Activated CD4-positive, alpha-beta memory T cell treated with anti-CD3 and anti-CD28 coated beads, Interleukin-2, amount 10 ng/mL, durations not matched to agents 7 days and 5 days (primary cell): ENCODE data around the gene MYOM1. TPM values are rescaled to one million over a fixed set of nuclear protein-coding genes. Genes with fewer than 3 reads are reported as not detected.

Experiments
- CTCF ChIA-PET: fragments of 350-600 bp; sonication (Branson Sonifier 250); formaldehyde crosslinking; loops from one replicate; lab custom pipeline; 2021; ENCODE audit warnings: antibody characterized with exemption, inconsistent platforms; lab: Charles Lee
- POLR2A ChIA-PET: fragments of 350-600 bp; sonication (Branson Sonifier 250); formaldehyde crosslinking; loops from one replicate; lab custom pipeline; 2021; ENCODE audit warnings: antibody characterized with exemption; lab: Charles Lee
- DNase-seq: peaks from one replicate; pipeline ENCODE4 v3.0.0-alpha.2; 2020
- H3K27ac Mint-ChIP-seq: one replicate; pipeline ENCODE4 v1.8.0; 2021; ENCODE audit warnings: mild to moderate bottlenecking, mixed read lengths
- H3K27me3 Mint-ChIP-seq: one replicate; pipeline ENCODE4 v1.8.0; 2021; ENCODE audit warnings: mixed read lengths
- H3K36me3 Mint-ChIP-seq: one replicate; pipeline ENCODE4 v1.8.0; 2021; ENCODE audit warnings: low read depth, mixed read lengths
- H3K4me1 Mint-ChIP-seq: one replicate; pipeline ENCODE4 v1.8.0; 2021; ENCODE audit warnings: mixed read lengths
- H3K4me3 Mint-ChIP-seq: one replicate; pipeline ENCODE4 v1.8.0; 2021; ENCODE audit warnings: mild to moderate bottlenecking, mixed read lengths
- H3K9me3 Mint-ChIP-seq: one replicate; pipeline ENCODE4 v1.8.0; 2021; ENCODE audit warnings: mixed read lengths
- total RNA-seq, 2 experiments: library from RNA; stranded (reverse); gene quantifications; one replicate each; pipeline ENCODE4 v1.2.3, GENCODE V29; 2021

Gene MYOM1
- total RNA-seq, 2 experiments from 2014 or later: 1.7 to 2.4 TPM

GRCh38 chr18:3130344-3130743, 89.4 kb downstream of the MYOM1 start:
- ChIA-PET CTCF (interaction anchor here (1.1 to 4.8 kb wide), 5 partner anchors 9 to 136 kb away, joined by 3 to 78 read pairs (median 20); partner anchors contain the start of gene MYL12A), POLR2A (no interaction called here)
- no peak overlapping the region for H3K27ac Mint-ChIP-seq
- no peaks in the 10 kb centered on the region for H3K9me3 Mint-ChIP-seq
- peaks cover 2% of the 10 kb centered on the region for H3K27me3 Mint-ChIP-seq
- H3K36me3 Mint-ChIP-seq: no peaks in the 10 kb centered on the region
- DNase-seq: no peak
- H3K4me1 Mint-ChIP-seq: peaks cover 9% of the 10 kb centered on the region
- no peak overlapping the region for H3K4me3 Mint-ChIP-seq

GRCh38 chr18:3129053-3129864, 90.5 kb downstream of the MYOM1 start:
- Mint-ChIP-seq H3K36me3 (peaks cover 2% of the 10 kb centered on the region), H3K9me3 (peaks cover 4% of the 10 kb centered on the region), H3K4me3 (no peak overlapping the region), H3K27ac (no peak overlapping the region), H3K27me3 (peaks cover 2% of the 10 kb centered on the region), H3K4me1 (peaks cover 9% of the 10 kb centered on the region)
- DNase-seq: peak; percentile 84
- CTCF ChIA-PET: interaction anchor here (0.6 to 4.8 kb wide), 52 partner anchors 8 to 230 kb away, joined by 3 to 78 read pairs (median 5); partner anchors contain the start of gene MYL12A
- POLR2A ChIA-PET: interaction anchor here (0.6 to 1.9 kb wide), 5 partner anchors 12 to 196 kb away, joined by 3 to 11 read pairs (median 5); no protein-coding TSS in a partner anchor

DNA sequence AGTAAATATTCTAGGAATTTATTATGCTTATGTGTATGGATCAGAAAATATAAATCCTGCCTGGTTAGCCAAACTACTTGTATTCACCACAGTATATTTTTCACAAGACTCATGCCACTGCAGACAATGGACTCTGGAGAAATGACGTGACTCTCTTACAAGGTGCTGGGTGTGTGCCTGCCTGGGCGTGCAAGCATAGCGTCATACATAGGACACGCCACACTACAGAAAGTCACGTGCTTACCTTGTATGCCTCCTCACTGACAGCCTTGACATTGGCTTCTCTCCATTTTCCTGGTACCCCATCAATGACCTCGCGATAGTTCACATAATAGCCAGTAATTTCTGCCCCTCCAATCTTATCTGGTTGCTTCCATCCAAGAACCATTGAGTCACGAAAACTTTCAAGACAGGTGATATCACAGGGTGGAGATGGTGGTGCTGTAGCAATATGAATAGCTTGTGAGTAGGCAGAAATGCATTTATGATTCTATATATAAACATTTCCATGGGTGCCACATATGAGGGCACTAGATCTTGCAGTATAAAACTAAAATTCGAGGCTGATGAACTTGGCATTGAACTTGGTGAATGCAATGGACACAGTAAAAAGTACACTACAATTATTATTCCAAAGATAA, 93.2 kb downstream of the MYOM1 start:
- H3K27me3 Mint-ChIP-seq: peaks cover 2% of the 10 kb centered on the region
- POLR2A ChIA-PET: no interaction called here
- H3K36me3 Mint-ChIP-seq: peaks cover 2% of the 10 kb centered on the region
- CTCF ChIA-PET: interaction anchor here (1.1 to 4.1 kb wide), 3 partner anchors 25 to 132 kb away, joined by 4 to 42 read pairs (median 7); no protein-coding TSS in a partner anchor
- DNase-seq: no peak
- H3K4me1 Mint-ChIP-seq: peaks cover 9% of the 10 kb centered on the region
- no peak overlapping the region for H3K27ac Mint-ChIP-seq
- H3K4me3 Mint-ChIP-seq: no peak overlapping the region
- peaks cover 4% of the 10 kb centered on the region for H3K9me3 Mint-ChIP-seq

- H3K27ac Mint-ChIP-seq: no peak overlapping the region
- H3K4me3 Mint-ChIP-seq: no peak overlapping the region
- peaks cover 4% of the 10 kb centered on the region for H3K9me3 Mint-ChIP-seq
- POLR2A ChIA-PET: no interaction called here
- peaks cover 2% of the 10 kb centered on the region for H3K36me3 Mint-ChIP-seq
- H3K27me3 Mint-ChIP-seq: peaks cover 2% of the 10 kb centered on the region
- H3K4me1 Mint-ChIP-seq: peaks cover 9% of the 10 kb centered on the region
- CTCF ChIA-PET: interaction anchor here (0.7 to 2.3 kb wide), 3 partner anchors 8 to 131 kb away, joined by 5 to 7 read pairs (median 5); no protein-coding TSS in a partner anchor
- no peak for DNase-seq
These were observed 94.9 kb downstream of the MYOM1 start for GRCh38 chr18:3124822-3125221.

DNA sequence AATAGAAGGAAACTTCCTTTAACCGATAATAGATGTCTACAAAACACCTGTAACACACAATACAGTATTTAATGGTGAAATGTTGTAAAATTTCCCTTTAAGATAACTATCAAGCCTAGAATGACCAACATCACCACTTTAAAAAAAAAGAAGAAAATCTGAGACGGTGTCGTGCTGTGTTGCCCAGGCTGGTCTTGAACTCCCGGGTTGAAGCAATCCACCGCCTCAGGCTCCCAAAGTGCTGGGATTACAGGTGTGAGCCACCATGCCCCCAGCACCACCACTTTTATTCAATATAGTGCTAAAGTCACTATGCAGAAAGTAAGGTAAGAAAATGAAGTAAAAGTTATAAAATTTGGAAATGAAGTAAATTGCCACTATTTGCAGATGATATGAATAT, 96.9 kb downstream of the MYOM1 start:
- no peak overlapping the region for H3K27ac Mint-ChIP-seq
- no peak overlapping the region for H3K4me3 Mint-ChIP-seq
- peaks cover 4% of the 10 kb centered on the region for H3K9me3 Mint-ChIP-seq
- POLR2A ChIA-PET: no interaction called here
- no peak for DNase-seq
- CTCF ChIA-PET: no interaction called here
- H3K36me3 Mint-ChIP-seq: peaks cover 2% of the 10 kb centered on the region
- H3K27me3 Mint-ChIP-seq: peaks cover 2% of the 10 kb centered on the region
- H3K4me1 Mint-ChIP-seq: no peaks in the 10 kb centered on the region

DNA sequence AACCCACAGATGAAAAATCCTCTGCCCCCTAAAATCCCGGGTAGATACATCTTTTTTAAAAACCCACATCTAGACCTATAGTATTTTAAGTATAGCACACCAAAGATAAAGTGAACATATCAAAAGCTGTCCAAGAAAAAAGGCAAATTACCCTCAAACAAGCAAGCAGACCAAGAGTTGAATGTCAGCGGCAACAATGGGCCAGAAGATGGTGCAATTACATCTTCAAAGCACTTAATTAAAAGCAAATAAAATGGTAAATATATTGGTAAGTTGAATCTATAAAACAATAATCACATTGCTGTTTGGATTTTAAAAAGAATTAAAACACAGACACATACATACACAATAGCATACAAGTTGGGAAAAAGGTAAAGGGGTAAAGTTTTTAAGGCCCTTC, 98.5 kb downstream of the MYOM1 start:
- no peaks in the 10 kb centered on the region for H3K4me1 Mint-ChIP-seq
- CTCF ChIA-PET: no interaction called here
- DNase-seq: no peak
- no peak overlapping the region for H3K27ac Mint-ChIP-seq
- POLR2A ChIA-PET: no interaction called here
- H3K36me3 Mint-ChIP-seq: peaks cover 2% of the 10 kb centered on the region
- no peaks in the 10 kb centered on the region for H3K27me3 Mint-ChIP-seq
- no peak overlapping the region for H3K4me3 Mint-ChIP-seq
- H3K9me3 Mint-ChIP-seq: peaks cover 4% of the 10 kb centered on the region

DNA sequence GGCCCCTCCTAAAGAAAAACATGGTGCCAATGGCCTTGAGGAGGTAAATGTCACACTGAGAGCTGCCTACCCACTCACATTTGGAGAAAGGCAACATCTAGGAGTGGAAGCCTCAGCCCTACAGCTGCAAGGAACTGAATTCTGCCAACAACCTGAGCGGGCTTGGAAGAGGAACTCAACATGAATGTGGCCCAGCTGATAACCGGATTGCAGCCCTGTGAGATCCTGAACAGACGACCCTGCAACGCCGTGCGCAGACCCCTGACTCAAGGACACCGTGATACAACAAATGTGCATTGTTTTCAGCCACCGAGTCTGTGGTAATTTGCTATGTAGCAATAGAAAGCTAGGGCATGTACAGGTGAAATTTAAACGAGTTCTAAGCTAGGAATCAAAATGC, 99.4 kb downstream of the MYOM1 start:
- H3K36me3 Mint-ChIP-seq: peaks cover 2% of the 10 kb centered on the region
- H3K9me3 Mint-ChIP-seq: peaks cover 4% of the 10 kb centered on the region
- no peak for DNase-seq
- H3K4me3 Mint-ChIP-seq: no peak overlapping the region
- no peak overlapping the region for H3K27ac Mint-ChIP-seq
- POLR2A ChIA-PET: no interaction called here
- CTCF ChIA-PET: interaction anchor here (1.5 kb wide), 1 partner anchor 9 kb away, joined by 5 read pairs; no protein-coding TSS in a partner anchor
- H3K27me3 Mint-ChIP-seq: no peaks in the 10 kb centered on the region
- H3K4me1 Mint-ChIP-seq: no peaks in the 10 kb centered on the region

GRCh38 chr18:3119401-3120341, 100.1 kb downstream of the MYOM1 start:
- POLR2A ChIA-PET: no interaction called here
- no peaks in the 10 kb centered on the region for H3K36me3 Mint-ChIP-seq

DNA sequence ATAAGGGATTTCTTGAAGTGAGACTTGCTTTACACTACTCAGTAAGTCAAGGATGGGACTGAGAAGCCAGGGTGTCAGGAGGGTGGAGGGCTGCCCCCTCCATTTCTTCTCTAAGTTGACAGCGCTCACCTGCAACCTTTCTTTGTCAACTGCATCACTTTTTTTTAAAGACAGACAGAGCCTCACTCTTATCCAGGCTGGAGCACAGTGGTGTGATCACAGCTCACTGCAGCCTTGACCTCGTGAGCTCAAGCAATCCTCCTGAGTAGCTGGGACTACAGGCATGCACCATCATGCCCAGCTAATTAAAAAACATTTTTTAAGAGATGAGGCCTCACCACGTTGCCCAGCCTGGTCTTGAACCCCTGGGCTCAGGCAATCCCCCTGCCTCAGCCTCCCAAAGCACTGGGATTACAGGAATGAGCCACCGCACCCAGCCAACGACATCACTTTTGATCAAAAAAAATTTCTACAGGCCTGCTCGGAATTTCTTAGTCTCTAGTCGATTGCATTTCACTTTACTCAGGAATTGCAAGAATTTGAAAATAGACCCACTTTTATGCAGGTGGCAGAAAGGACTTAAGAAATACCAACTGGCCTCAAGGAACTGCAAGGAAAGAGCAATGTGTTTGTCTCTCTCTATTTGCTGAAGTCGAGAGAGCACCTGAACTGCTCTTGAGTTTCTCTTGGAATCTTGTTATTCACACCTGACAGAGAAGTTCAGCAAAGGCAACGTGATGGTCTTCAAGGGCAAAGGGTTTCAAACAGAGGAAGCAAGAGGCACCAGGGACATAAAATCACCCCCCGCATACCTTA, 101.4 kb downstream of the MYOM1 start:
- H3K4me1 Mint-ChIP-seq: no peaks in the 10 kb centered on the region
- H3K27ac Mint-ChIP-seq: no peak overlapping the region
- ChIA-PET CTCF (interaction anchor here (1.1 to 3.6 kb wide), 3 partner anchors 10 to 128 kb away, joined by 3 to 23 read pairs (median 3); no protein-coding TSS in a partner anchor), POLR2A (no interaction called here)
- H3K36me3 Mint-ChIP-seq: no peaks in the 10 kb centered on the region
- no peaks in the 10 kb centered on the region for H3K9me3 Mint-ChIP-seq
- no peak overlapping the region for H3K4me3 Mint-ChIP-seq
- H3K27me3 Mint-ChIP-seq: no peaks in the 10 kb centered on the region
- no peak for DNase-seq

More at GRCh38 chr18:3119401-3120341, 100.1 kb downstream of the MYOM1 start:
- no peaks in the 10 kb centered on the region for H3K27me3 Mint-ChIP-seq
- peaks cover 1% of the 10 kb centered on the region for H3K9me3 Mint-ChIP-seq
- no peaks in the 10 kb centered on the region for H3K4me1 Mint-ChIP-seq
- CTCF ChIA-PET: interaction anchor here (1.5 to 3.6 kb wide), 2 partner anchors 9 kb away, joined by 5 to 23 read pairs; no protein-coding TSS in a partner anchor
- H3K4me3 Mint-ChIP-seq: no peak overlapping the region
- no peak for DNase-seq
- H3K27ac Mint-ChIP-seq: no peak overlapping the region

DNA sequence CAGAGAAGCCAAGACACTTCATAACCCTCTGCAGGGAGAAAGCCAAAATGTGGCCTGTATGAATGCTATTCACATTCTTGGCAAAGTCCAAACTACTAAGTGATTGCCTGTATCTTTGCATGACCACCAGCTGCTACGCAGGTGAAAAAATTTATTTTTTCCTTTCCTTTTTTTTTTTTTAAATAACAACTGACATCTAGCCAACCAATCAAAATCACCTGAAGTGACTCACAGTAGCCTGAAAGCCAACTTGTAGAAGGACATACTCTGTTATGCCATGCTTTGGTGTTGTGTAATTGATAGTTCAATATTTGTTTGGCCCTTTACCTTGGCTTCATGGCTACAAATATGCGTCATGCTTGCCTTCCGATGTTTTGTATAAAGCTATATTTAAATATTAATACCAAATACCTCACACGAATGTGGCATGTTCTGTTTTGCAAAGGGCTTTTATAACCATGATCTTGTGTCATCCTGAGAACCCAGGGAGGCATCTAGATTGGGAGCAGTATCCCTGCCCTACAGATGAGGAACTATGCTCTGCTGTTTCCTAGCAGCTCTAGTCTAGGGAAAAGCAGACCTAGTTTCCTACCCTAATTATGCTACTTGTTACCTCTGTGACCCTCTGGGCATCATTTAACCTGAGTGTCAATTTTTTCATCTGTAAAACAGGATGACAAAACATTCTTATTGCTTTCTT, 102.1 kb downstream of the MYOM1 start:
- Mint-ChIP-seq H3K9me3 (no peaks in the 10 kb centered on the region), H3K27me3 (no peaks in the 10 kb centered on the region), H3K4me3 (no peak overlapping the region), H3K27ac (no peak overlapping the region), H3K4me1 (no peaks in the 10 kb centered on the region), H3K36me3 (no peaks in the 10 kb centered on the region)
- POLR2A ChIA-PET: interaction anchor here (0.6 kb wide), 1 partner anchor 11 kb away, joined by 3 read pairs; no protein-coding TSS in a partner anchor
- CTCF ChIA-PET: interaction anchor here (1.1 to 3.6 kb wide), 5 partner anchors 11 to 129 kb away, joined by 3 to 23 read pairs (median 5); no protein-coding TSS in a partner anchor
- no peak for DNase-seq

GRCh38 chr18:3115447-3116030, 104.2 kb downstream of the MYOM1 start:
- ChIA-PET CTCF (interaction anchor here (3.6 kb wide), 1 partner anchor 13 kb away, joined by 23 read pairs; no protein-coding TSS in a partner anchor), POLR2A (no interaction called here)
- no peak overlapping the region for H3K27ac Mint-ChIP-seq
- H3K9me3 Mint-ChIP-seq: no peaks in the 10 kb centered on the region
- no peaks in the 10 kb centered on the region for H3K27me3 Mint-ChIP-seq
- no peak for DNase-seq
- no peak overlapping the region for H3K4me3 Mint-ChIP-seq
- no peaks in the 10 kb centered on the region for H3K36me3 Mint-ChIP-seq
- no peaks in the 10 kb centered on the region for H3K4me1 Mint-ChIP-seq
